Skin of body (tissue), 2 donors: ENCODE results near the gene NAV2. TPM values are rescaled to one million over a fixed set of nuclear protein-coding genes. Genes with fewer than 3 reads are reported as not detected.

ENCODE experiments used
- DNase-seq: peaks from one replicate; lab custom pipeline; 2025; lab: John Stamatoyannopoulos, UW
- total RNA-seq: library from RNA; depleted of rRNA; stranded (reverse); fragments of >200 nt; gene quantifications from one replicate; pipeline ENCODE4 v1.2.3, GENCODE V29; 2014

Gene NAV2
- total RNA-seq, 1 donor from 2014 or later: 13.6 TPM

- no peak for DNase-seq
These were observed 323.3 kb downstream of the NAV2 start for GRCh38 chr11:20035701-20036601.

GRCh38 chr11:20036626-20037335 is 324.1 kb downstream of the NAV2 start:
- DNase-seq: no peak

DNA sequence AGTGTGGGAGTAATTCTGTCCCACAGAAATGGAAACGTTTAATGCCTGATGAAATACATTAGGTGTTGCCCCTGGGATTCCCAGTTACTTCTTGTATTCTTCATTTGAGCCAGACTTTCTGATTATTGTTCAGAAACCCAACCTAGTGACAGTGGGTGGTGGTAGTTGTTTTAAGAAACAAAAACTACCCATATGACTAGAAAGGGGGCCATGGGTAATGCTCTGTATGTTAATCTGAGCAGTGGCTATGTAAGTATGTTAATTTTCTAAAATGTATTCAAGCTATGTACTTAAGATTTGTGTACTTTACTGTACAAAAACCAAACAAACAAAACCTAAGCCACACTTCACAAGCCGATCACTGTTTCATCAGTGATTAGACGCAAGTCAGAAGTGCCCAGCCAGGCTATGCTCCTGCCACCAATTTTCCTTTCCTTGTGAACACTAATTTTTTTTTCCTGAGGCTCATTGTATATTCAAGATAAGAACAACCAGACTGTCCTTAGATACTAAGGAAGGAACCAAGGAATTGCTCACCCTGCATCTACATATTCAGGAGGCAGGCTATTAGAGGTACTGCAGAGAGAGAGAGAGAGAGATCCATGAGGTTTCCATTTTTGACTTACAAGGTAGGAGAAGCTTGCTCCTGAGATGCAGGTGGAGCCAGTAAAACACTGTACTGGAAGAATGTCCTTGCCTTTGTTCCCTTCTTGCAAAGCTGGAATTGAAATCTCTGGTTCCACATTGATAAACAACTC is 324.9 kb downstream of the NAV2 start:
- DNase-seq: no peak

GRCh38 chr11:20038412-20038811 is 325.8 kb downstream of the NAV2 start:
- no peak for DNase-seq

GRCh38 chr11:20038972-20039371 is 326.3 kb downstream of the NAV2 start:
- DNase-seq: no peak

DNA sequence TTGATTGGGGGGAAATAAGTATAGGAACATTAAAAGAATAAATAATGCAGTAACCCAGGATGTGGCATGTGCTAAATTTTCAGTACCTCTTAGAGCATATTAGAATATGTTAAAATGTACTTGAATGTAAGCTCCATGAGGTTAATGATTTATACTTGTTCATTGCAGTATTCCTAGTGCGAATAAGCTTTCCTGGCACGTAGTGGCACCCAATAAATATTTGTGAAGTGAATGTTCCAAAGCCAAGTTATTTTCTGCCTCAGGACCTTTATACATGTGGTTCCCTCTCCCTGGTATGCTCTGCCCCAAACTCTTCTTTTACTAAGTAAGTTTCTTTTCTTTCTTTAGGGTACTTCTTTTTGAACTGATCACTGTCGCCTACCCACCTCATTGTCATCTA is 328.9 kb downstream of the NAV2 start:
- DNase-seq: no peak

- DNase-seq: no peak
These were observed 329.5 kb downstream of the NAV2 start for GRCh38 chr11:20042045-20042639.

- DNase-seq: no peak
These were observed 330.2 kb downstream of the NAV2 start for GRCh38 chr11:20042811-20043341.

GRCh38 chr11:20043992-20044391 is 331.4 kb downstream of the NAV2 start:
- no peak for DNase-seq

GRCh38 chr11:20045098-20045688 is 332.6 kb downstream of the NAV2 start:
- DNase-seq: no peak

- no peak for DNase-seq
These were observed 333.8 kb downstream of the NAV2 start for GRCh38 chr11:20046416-20046815.

DNA sequence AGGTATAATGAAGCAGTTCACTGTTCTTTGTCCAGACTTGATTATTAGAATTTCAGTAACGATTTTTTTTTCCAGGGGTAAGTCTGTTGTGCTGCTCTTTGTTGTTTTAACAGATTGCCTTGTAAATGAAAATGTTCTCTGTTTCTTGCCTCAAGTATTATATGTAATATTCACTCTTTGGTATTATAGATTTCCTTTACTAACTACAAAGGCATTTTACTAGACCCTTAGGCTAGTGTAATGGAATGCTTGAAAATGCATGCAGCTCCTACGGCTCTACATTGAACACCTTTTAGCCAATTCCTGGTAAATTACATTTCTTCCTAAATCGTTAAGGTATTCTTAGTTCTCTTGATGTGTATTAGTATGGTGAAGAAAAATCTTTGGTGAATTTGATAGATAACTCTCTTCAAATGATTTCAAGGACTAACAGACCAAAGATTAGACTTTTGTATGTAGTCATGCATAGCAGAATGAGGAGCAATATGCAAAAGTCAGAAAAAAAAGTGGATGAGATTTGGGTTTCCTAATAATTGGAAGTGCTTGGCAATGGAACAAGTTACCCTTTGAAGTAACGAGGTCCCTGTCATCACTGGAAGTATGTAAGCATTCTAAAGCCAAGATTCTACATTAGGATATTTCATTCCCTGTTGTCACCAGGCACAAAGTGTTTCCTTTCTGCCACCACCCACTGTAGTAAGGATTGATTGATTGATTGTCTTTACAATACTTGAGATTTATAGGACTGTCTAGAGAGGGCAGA is 334.6 kb downstream of the NAV2 start:
- DNase-seq: no peak

GRCh38 chr11:20047769-20048154 is 335.1 kb downstream of the NAV2 start:
- DNase-seq: no peak

DNA sequence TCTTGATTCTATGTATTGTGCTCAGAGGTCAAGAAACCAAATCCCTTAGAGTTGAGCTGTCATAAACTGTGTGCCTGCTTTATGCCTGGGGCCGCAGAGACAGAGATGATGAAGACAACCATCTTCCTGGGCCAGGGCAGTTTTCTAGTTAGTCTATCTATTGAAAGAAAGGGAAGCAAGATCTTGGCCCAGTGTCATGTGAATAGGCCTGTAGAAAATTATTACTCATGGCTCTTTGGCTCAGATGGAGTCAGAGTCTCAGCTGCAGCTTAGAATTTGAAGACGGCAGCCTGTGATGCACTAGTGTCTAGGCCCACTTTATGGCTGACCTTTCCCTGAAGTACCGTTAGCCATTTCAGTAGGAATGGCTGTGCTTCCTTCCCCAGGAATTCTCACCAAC is 335.6 kb downstream of the NAV2 start:
- DNase-seq: no peak

- DNase-seq: no peak
These were observed 336.1 kb downstream of the NAV2 start for GRCh38 chr11:20048707-20049106.

DNA sequence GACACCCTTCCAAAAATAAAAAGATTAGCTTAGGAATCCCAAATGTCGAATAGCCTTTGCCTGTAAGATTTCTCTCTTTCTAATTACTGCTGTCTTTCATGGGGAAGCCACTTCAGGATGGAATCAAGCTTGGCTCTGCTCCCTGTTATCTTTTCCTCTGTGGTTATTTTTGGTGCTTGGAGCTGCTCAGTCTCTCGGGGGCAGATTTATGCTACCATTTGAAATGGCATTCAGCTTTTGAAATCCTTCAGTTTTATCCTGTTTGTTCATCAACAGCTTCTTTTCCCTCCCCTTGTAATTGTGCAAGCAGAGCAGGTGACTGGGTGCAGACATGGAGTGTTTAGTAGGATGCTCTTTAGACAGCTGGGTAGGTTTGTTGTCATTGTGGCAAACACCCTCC is 336.6 kb downstream of the NAV2 start:
- no peak for DNase-seq

DNA sequence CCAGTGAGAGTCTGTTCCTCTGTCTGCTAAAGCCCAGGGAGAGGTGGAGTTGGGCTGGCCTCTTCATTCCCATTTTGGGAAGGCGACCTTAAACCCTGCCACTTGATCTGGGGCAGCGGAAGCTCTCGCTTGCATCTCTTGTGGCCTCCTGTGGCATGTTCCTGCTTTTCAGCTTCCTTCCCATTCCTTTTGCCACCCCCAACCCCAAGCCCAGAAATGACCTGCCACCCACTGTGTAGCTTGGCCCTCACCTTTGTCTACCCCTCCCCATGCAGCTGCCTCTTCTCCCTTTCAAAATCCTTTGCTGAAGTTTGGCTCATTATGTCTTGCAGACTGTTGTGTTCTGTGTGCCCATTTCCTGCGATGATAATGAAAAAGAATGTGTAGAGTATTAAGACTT is 337.4 kb downstream of the NAV2 start:
- DNase-seq: no peak

DNA sequence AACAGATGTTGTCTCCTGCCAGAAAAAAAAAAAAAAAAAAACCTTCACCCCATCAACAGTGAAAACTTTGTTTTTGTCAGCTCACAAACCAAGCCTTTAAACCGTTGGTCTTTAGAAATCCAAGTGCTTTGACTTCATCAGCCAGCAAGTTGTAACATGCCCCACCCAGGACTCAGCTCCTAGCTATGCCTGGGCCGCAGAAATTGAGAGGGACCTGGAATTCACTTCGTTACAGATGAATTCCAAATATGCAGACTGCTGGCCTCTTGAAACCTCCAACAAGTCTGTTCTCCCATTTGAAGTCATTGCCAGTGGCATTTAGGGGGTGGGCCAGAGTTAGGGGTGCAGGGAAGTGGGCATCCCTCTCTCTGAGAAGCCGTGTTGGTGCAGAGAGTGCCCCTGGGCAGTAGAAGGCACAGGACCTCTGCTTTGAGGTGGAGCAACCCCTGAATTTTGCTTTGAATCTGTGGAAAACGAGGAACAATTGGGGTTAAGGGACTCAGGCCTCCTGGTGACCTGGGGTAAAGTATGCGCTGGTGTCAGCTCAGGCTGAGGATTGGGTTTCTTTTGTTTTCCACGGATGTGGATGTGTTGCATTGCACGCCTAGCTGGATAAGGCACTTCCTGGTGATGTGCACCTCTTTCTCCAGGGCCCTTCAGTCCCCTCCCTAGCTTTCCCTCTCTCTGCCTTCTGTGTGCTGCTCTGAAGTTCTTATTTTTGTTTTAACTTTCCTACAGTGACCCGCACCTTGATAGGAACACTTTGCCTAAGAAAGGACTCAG is 338.1 kb downstream of the NAV2 start:
- no peak for DNase-seq
